NT2/D1 (cell line): Measurements from ENCODE around the gene UFL1.

Experiments
- DNase-seq: peaks from one replicate; pipeline ENCODE4 v3.0.0-alpha.2; 2011; ENCODE audit warnings: low read depth, low spot score
- H3K27me3 ChIP-seq: 2 replicates; pipeline ENCODE4 v1.6.0; 2011; ENCODE audit warnings: mild to moderate bottlenecking; ENCODE audit not compliant: insufficient read length, insufficient read depth
- H3K36me3 ChIP-seq: 2 replicates; pipeline ENCODE4 v1.6.1; 2011; ENCODE audit warnings: mild to moderate bottlenecking, low read length, mixed read lengths; ENCODE audit not compliant: insufficient read depth, insufficient read length
- H3K4me1 ChIP-seq: 2 replicates; pipeline ENCODE4 v1.5.1; 2011; ENCODE audit not compliant: insufficient read depth, insufficient read length
- H3K4me3 ChIP-seq: 2 replicates; pipeline ENCODE4 v1.5.1; 2011; ENCODE audit warnings: low read depth; ENCODE audit not compliant: insufficient read length
- H3K9ac ChIP-seq: 2 replicates; pipeline ENCODE4 v1.6.0; 2011; ENCODE audit warnings: low read depth; ENCODE audit not compliant: insufficient read length
- H3K9me3 ChIP-seq: 2 replicates; pipeline ENCODE4 v1.5.1; 2011; ENCODE audit warnings: mild to moderate bottlenecking, low read length; ENCODE audit not compliant: insufficient read depth
- SUZ12 ChIP-seq: IDR thresholded peaks from 2 replicates; pipeline ENCODE4 v1.6.1; 2011; ENCODE audit not compliant: insufficient read length, insufficient read depth; ENCODE audit errors: extremely low read depth
- YY1 ChIP-seq: IDR thresholded peaks from 2 replicates; pipeline ENCODE4 v1.6.1; 2011; ENCODE audit not compliant: insufficient read length, insufficient read depth
- ZNF274 ChIP-seq: IDR thresholded peaks from 2 replicates; pipeline ENCODE4 v1.6.1; 2011; ENCODE audit warnings: mild to moderate bottlenecking, low read depth, low read length

UFL1 gene

DNA sequence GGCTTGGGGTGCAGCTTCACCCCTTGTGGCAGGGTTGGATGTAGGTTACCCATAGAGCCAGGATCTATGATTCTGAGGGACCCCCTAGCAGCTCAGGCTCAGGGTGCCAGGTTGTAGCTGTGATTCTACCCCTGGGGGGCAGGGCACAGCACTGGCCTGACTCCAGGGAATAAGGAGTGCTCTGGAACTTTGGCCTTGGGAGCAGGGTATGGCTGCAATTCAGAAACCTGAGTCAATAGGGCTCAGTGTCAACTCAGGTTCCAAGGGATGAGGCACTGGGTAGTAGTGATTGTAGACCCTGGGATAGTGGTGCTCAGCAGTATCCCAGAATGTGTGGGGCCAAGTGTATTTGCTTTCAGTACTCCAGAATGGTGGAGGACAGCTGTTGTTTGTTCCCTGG lies 49.9 kb downstream of the UFL1 start:
- Histone ChIP-seq H3K36me3 (no peaks in the 10 kb centered on the region), H3K4me1 (no peaks in the 10 kb centered on the region), H3K27me3 (no peaks in the 10 kb centered on the region), H3K9ac (no peak overlapping the region), H3K4me3 (no peak overlapping the region), H3K9me3 (peaks cover 10% of the 10 kb centered on the region)
- TF ChIP-seq ZNF274 (no peak), YY1 (no peak), SUZ12 (no peak)
- DNase-seq = no peak

DNA sequence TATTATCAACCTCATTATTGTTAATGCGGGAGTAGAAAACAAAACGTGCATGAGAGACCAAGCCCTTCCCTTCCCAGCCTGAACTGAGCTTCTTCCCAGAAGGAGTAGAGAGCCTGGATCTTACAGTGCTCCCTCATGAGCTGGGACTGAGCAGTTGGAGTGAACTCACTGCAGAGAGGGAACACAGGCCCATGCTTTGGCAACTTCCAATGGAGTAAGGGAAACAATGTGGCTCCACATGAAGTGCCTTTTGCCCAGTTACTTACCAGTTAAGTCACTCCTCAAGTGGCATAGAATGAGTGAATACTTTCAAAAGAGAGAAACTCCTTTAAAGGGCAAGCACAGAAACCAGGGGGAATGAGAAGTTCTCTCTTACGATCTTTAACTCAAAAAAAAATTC lies 53.8 kb downstream of the UFL1 start:
- no peak overlapping the region for H3K9ac ChIP-seq
- DNase-seq = no peak
- no peaks in the 10 kb centered on the region for H3K27me3 ChIP-seq
- no peak overlapping the region for H3K4me3 ChIP-seq
- H3K4me1 ChIP-seq = no peaks in the 10 kb centered on the region
- H3K9me3 ChIP-seq = peaks cover 3% of the 10 kb centered on the region; the same call in 1 of the 2 replicates
- no peak for TF ChIP-seq SUZ12
- TF ChIP-seq ZNF274 = no peak
- no peak for TF ChIP-seq YY1
- no peaks in the 10 kb centered on the region for H3K36me3 ChIP-seq

DNA sequence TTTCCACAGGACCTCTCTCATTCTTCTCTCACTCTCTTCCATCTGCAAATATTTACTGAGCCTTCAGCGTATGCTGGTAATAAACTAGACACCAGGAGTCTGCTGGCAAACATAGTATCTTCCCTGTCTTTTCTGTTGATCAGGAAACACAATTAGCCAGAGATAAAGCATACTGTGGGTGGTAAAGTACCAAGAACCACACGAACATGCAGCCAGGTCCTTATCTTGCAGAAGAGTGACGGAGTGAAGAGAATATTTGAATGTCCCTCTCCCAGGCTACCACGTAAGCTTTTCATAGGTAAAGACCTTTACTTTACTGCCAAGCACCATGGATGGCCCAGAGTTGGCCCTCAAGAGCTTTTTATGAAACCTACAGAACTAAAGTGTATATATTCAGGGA lies 54.6 kb downstream of the UFL1 start:
- Histone ChIP-seq H3K9me3 (no peaks in the 10 kb centered on the region), H3K36me3 (no peaks in the 10 kb centered on the region), H3K4me1 (no peaks in the 10 kb centered on the region), H3K27me3 (no peaks in the 10 kb centered on the region), H3K4me3 (no peak overlapping the region), H3K9ac (no peak overlapping the region)
- TF ChIP-seq YY1 (no peak), ZNF274 (no peak), SUZ12 (no peak)
- no peak for DNase-seq

GRCh38 chr6:96582021-96582420 lies 60.4 kb downstream of the UFL1 start:
- Histone ChIP-seq H3K4me3 (no peak overlapping the region), H3K9me3 (no peaks in the 10 kb centered on the region), H3K27me3 (no peaks in the 10 kb centered on the region), H3K4me1 (no peaks in the 10 kb centered on the region), H3K9ac (no peak overlapping the region), H3K36me3 (no peaks in the 10 kb centered on the region)
- TF ChIP-seq SUZ12 = no peak
- no peak for TF ChIP-seq ZNF274
- TF ChIP-seq YY1 = no peak
- DNase-seq = no peak

GRCh38 chr6:96582436-96582835 lies 60.8 kb downstream of the UFL1 start:
- Histone ChIP-seq H3K36me3 (no peaks in the 10 kb centered on the region), H3K4me3 (no peak overlapping the region), H3K27me3 (no peaks in the 10 kb centered on the region), H3K4me1 (no peaks in the 10 kb centered on the region), H3K9ac (no peak overlapping the region), H3K9me3 (no peaks in the 10 kb centered on the region)
- no peak for DNase-seq
- TF ChIP-seq SUZ12 (no peak), YY1 (no peak), ZNF274 (no peak)

- Histone ChIP-seq H3K4me3 (no peak overlapping the region), H3K36me3 (no peaks in the 10 kb centered on the region), H3K9me3 (no peaks in the 10 kb centered on the region), H3K4me1 (no peaks in the 10 kb centered on the region), H3K27me3 (no peaks in the 10 kb centered on the region), H3K9ac (no peak overlapping the region)
- DNase-seq = no peak
- TF ChIP-seq SUZ12 = no peak
Measured at GRCh38 chr6:96604420-96604819, 82.8 kb downstream of the UFL1 start.
